NT2/D1 (cell line): ENCODE data around the gene MRTFB.

Experiments
- YY1 ChIP-seq: IDR thresholded peaks from 2 replicates; pipeline ENCODE4 v1.6.1; 2011; ENCODE audit not compliant: insufficient read length, insufficient read depth
- ZNF274 ChIP-seq: IDR thresholded peaks from 2 replicates; pipeline ENCODE4 v1.6.1; 2011; ENCODE audit warnings: mild to moderate bottlenecking, low read depth, low read length

- TF ChIP-seq YY1 (no peak), ZNF274 (no peak)
Measured at GRCh38 chr16:14105760-14106375, 34.7 kb downstream of the MRTFB start.
